GM12801 (cell line): ENCODE results near the gene OMP.

Experiments used
- TF ChIP-seq, protein P1 (sequence below): IDR thresholded peaks from one replicate; pipeline ENCODE4 v1.5.1; 2011; ENCODE audit warnings: control low read depth; ENCODE audit not compliant: insufficient read length; ENCODE audit errors: extremely low read depth

OMP gene

DNA sequence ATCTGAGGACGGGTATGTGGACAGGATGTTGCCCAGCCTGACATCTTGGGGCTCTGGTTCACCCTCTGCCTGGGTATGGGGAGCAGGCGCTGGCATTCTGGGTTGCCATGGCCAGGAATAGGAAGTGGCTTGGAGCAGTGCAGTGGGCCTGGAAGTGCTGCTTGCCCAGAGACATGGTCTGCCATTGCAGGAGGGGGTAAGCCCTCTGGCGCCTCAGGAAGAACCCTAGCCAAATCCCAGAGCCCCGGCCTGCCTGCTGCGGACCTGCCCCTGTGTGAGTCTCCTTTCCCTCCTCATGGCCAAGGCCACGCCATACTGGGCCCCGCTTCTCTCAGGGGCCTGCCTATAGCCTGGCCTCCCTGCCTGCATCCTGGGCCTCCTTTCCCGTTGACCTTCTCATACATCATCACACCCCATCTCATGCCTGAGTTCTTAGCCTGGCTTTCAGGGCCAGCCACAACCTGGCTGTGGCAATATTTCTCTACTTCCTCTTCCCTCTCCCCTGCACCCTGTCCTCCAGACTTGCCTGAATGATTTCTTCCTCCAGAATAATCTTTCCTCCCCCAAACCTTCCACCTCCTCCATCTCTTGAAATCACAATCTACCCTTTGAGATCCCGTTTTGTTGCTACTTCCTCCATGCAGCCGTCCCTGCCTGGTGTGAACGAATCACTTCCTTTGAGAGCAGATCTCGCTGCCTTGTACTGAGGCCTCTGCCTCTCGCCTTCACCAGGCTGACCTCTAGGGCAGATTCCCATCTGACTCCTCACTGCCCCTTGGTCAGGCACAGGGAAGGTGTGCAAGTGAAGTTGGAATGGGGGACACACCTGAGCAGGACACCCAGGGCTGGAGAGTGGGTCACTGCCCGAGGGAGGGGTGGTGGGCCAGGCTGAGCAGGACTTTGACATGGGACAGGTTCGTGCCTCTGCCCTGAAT, 30.7 kb upstream of the OMP start:
- TF ChIP-seq, protein P1, sequence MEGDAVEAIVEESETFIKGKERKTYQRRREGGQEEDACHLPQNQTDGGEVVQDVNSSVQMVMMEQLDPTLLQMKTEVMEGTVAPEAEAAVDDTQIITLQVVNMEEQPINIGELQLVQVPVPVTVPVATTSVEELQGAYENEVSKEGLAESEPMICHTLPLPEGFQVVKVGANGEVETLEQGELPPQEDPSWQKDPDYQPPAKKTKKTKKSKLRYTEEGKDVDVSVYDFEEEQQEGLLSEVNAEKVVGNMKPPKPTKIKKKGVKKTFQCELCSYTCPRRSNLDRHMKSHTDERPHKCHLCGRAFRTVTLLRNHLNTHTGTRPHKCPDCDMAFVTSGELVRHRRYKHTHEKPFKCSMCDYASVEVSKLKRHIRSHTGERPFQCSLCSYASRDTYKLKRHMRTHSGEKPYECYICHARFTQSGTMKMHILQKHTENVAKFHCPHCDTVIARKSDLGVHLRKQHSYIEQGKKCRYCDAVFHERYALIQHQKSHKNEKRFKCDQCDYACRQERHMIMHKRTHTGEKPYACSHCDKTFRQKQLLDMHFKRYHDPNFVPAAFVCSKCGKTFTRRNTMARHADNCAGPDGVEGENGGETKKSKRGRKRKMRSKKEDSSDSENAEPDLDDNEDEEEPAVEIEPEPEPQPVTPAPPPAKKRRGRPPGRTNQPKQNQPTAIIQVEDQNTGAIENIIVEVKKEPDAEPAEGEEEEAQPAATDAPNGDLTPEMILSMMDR = no peak

DNA sequence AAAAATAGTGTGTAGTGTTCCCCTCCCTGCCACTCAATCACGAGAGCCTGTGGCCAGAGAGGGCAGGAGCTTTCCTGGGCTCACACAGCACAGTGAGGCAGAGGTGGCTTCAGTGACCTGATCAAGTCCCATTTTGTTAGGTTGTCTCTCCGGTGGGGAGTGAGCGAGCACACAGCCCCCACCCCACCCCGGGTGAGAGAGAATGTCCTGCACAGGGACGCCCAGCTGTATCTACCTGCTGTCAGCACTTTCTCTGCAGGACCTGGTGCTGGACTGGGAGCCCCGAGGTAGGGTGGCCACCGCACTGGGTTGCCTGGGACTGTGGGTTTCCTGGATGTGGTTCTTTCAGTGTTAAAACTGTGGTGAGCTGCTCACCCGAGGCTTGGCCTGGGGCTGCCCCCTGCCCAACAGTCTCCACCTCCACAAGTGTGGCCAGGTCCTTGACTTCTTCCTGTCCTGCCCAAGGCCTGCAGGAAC, 29.8 kb upstream of the OMP start:
- TF ChIP-seq, protein P1 = no peak

DNA sequence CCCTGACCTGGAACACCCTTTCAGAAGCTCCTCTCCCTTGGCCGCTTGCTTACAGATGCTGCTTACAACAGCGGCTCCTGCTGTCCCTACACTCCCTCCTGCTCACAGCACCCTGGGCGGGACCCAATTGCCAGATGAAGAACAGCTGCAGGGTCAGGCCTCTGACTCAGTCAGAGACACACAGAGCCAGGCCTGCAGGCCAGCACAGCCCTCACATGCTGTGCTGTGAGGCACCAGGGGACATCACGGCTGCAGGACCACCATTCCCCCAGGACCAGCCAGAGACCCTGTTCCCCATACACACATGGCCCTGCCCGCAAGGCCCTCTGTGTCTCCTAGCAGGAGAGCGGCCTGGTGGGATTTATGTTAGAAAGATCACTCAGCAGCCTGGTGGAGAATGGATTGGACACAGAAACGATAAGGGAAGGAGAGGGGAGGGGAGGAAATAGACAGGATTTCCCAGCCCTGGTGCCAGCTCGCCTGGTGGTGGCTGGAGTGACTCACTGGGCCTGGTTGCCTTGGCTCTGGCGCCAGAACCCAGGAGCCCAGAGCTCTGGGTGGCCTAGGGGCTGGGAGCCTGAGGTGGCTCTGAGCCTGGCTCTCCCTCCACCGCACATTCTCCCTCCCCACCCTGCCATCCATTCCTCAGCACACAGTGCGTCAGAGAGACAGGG, 29.2 kb upstream of the OMP start:
- TF ChIP-seq, protein P1 = no peak

DNA sequence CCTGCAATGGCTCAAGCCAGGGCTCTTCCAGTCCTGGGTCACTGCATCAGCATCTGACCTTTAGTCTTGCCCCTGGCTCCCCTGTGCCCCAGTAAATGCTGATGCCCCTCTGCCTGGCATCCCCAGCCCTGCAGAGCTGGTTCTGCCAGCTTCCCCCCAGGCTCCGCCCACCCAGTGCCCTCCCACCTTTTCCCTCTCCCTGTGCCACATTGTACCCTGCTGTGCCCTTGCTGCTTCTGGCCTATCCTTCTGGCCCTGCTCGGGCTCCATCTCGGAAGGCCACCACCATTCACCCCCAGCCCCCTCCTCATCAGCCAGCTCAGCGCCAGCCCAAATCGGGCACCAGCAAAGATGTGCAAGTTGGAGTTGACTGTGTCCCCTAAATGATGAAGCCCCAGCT, 28.4 kb upstream of the OMP start:
- TF ChIP-seq, protein P1 = no peak

DNA sequence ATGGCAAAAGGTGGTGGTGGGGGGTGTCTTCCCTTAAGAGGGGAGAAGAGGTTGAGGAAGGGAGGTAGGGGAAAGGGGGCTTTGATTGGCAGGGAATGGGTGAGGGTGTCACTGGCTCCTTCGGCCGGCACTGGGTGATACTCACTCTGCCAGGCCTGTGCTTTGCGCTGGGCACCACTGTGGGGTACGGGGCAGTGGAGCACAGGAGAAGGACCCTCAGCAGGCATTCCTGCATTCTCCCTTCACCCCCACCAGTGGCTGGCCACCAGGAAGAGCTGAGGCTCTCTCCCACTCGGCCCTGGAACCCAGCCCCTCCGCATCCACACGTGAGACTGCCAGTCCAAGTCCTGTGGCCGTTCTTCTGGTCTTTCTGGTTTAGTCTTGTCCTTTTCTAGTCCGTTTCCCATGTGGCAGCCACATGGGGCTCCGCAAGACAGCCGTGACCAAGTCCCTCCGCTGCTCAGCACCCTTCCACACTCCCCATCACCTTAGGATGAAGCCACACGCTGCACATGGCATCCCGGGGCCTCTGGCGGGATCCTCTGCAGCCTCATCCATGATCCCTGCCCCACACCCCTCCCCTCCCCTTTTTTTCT, 27.9 kb upstream of the OMP start:
- TF ChIP-seq, protein P1 = no peak

DNA sequence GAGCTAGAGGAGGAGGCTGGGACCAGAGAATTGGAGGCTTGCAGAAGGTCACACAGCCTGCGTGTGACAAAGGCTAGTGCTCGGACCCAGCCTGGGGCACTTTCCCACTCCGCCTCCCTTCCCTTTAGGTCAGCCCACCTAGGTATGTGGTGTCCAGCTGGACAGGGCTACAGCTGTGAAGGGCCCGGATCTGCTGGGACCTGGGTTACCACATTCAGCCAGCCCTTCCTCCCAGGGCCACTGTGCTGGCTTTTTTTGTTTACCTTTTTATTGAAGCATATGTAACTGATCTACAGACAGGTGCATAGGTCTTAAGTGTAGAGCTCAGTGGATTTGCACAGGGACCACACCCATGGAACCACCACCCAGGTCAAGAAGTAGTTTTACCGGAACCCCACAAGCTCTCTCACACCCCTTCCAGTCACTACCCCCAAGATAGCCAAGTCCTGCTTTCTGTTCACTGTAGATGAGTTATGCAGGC, 27.2 kb upstream of the OMP start:
- TF ChIP-seq, protein P1 = no peak

DNA sequence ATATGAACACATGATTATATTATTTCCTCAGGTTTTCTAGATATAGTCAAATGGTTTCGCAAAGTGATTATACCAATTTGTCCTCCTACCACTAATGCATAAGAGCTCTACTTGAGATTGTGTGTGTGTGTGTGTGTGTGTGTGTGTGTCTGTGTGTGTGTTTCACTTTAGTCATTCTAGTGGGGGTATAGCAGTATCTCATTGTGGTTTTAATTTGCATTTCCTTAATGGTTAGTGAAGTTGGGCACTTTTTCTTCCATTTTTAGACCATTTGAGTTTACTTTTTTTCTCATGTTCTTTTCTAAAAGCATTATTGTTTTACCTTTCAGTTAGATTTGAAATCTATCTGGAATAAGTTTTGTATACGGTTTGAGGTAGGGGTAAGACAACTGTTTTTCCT, 23.0 kb upstream of the OMP start:
- TF ChIP-seq, protein P1 = no peak
